IMR-90 (cell line): Measurements from ENCODE around the gene HEXD.

Source experiments
- CEBPB ChIP-seq: IDR thresholded peaks from 2 replicates; pipeline ENCODE4 v1.6.1; 2012; ENCODE audit warnings: low read depth, low read length, improper control_type of control experiment
- CHD1 ChIP-seq: IDR thresholded peaks from 2 replicates; pipeline ENCODE4 v1.6.1; 2012; ENCODE audit warnings: low read depth, low read length, improper control_type of control experiment
- CTCF ChIP-seq: conservative IDR thresholded peaks from 2 replicates; pipeline ENCODE4 v1.5.1; 2012; ENCODE audit warnings: mild to moderate bottlenecking, low read depth, low read length, improper control_type of control experiment
- ELK1 ChIP-seq: fragments of 150-350 bp; IDR thresholded peaks from 2 replicates; pipeline ENCODE4 v1.6.1; 2016; ENCODE audit warnings: low read depth, mild to moderate bottlenecking, low read length, moderate library complexity, borderline replicate concordance
- MAZ ChIP-seq: IDR thresholded peaks from 2 replicates; pipeline ENCODE4 v1.6.1; 2012; ENCODE audit warnings: low read depth, mild to moderate bottlenecking, low read length, improper control_type of control experiment, moderate library complexity, borderline replicate concordance
- MXI1 ChIP-seq: IDR thresholded peaks from 2 replicates; pipeline ENCODE4 v1.6.1; 2012; ENCODE audit warnings: low read depth, mild to moderate bottlenecking, low read length, moderate library complexity, borderline replicate concordance
- POLR2A ChIP-seq: IDR thresholded peaks from 2 replicates; pipeline ENCODE4 v1.6.1; 2012; ENCODE audit warnings: mild to moderate bottlenecking, low read depth, low read length
- RAD21 ChIP-seq: IDR thresholded peaks from 2 replicates; pipeline ENCODE4 v1.6.1; 2012; ENCODE audit warnings: low read length, improper control_type of control experiment
- RFX5 ChIP-seq: IDR thresholded peaks from 2 replicates; pipeline ENCODE4 v1.8.0; 2012; ENCODE audit warnings: low read depth, mild to moderate bottlenecking, low read length, moderate library complexity
- USF2 ChIP-seq: fragments of 150-350 bp; IDR thresholded peaks from 2 replicates; pipeline ENCODE4 v1.6.1; 2017; ENCODE audit warnings: mild to moderate bottlenecking, antibody characterized with exemption, low read length, low read depth

- TF ChIP-seq USF2 (no peak), MAZ (no peak), CHD1 (no peak), CTCF (no peak), RFX5 (no peak), POLR2A (no peak), CEBPB (no peak), ELK1 (no peak), MXI1 (no peak), RAD21 (no peak)
These were observed 9.7 kb upstream of the HEXD start for GRCh38 chr17:82408288-82408937.
